A673 (cell line): ENCODE results near the gene FTSJ3. TPM values are rescaled to one million over a fixed set of nuclear protein-coding genes. Genes with fewer than 3 reads are reported as not detected.

Source experiments
- BruUV-seq: library from RNA; stranded (reverse); fragments of 400-500 nt; replicated peaks from 2 replicates; lab custom pipeline; 2021; lab: Mats Ljungman, UMichigan
- CTCF ChIA-PET: fragments of 300-600 bp; sonication (Branson Sonifier 250); formaldehyde crosslinking; loops from one replicate; lab custom pipeline; 2022; ENCODE audit warnings: antibody characterized with exemption; lab: Charles Lee
- POLR2A ChIA-PET: fragments of 300-600 bp; sonication (Branson Sonifier 250); formaldehyde crosslinking; loops from one replicate; lab custom pipeline; 2022; ENCODE audit warnings: antibody characterized with exemption; ENCODE audit not compliant: low non-redundant PET; lab: Charles Lee
- DNase-seq: peaks from one replicate; pipeline ENCODE4 v3.0.0-alpha.2; 2015; ENCODE audit warnings: low spot score
- H3K27ac ChIP-seq: fragments of 200-600 bp; sonication (generic); 2 replicates; pipeline ENCODE4 v1.5.1; 2016; ENCODE audit warnings: mixed run types, low read depth, mild to moderate bottlenecking, mixed read lengths, antibody characterized with exemption, low read length; ENCODE audit not compliant: poor library complexity, severe bottlenecking
- H3K27me3 ChIP-seq: fragments of 200-600 bp; sonication (generic); replicated peaks from 2 replicates; pipeline ENCODE4 v1.6.1; 2017; ENCODE audit warnings: mixed run types, low read depth, mild to moderate bottlenecking, mixed read lengths, antibody characterized with exemption, low read length; ENCODE audit not compliant: insufficient read depth, poor library complexity
- H3K36me3 ChIP-seq: fragments of 200-600 bp; sonication (generic); 2 replicates; pipeline ENCODE4 v1.6.1; 2016; ENCODE audit warnings: mixed run types, mild to moderate bottlenecking, mixed read lengths, antibody characterized with exemption, low read length; ENCODE audit not compliant: insufficient read depth, poor library complexity, severe bottlenecking
- H3K4me1 ChIP-seq: fragments of 200-600 bp; sonication (generic); 2 replicates; pipeline ENCODE4 v1.6.1; 2017; ENCODE audit warnings: mixed run types, mild to moderate bottlenecking, mixed read lengths, antibody characterized with exemption, low read length; ENCODE audit not compliant: insufficient read depth, poor library complexity, severe bottlenecking
- H3K4me3 ChIP-seq: fragments of 200-600 bp; sonication (generic); 2 replicates; pipeline ENCODE4 v1.5.1; 2016; ENCODE audit warnings: low read depth, mixed run types, mild to moderate bottlenecking, mixed read lengths, low read length; ENCODE audit not compliant: poor library complexity, severe bottlenecking
- H3K9me3 ChIP-seq: fragments of 200-600 bp; sonication (generic); 2 replicates; pipeline ENCODE4 v1.6.1; 2016; ENCODE audit warnings: mixed run types, low read depth, mild to moderate bottlenecking, mixed read lengths, antibody characterized with exemption, low read length; ENCODE audit not compliant: poor library complexity, severe bottlenecking
- EZH2 ChIP-seq: fragments of 200-600 bp; sonication (generic); IDR thresholded peaks from 2 replicates; pipeline ENCODE4 v1.6.1; 2017; ENCODE audit warnings: borderline replicate concordance, low read depth, mild to moderate bottlenecking, mixed read lengths, antibody characterized with exemption, low read length; ENCODE audit not compliant: poor library complexity, severe bottlenecking
- intact Hi-C: fragments of 100-400 bp; cut with micrococcal nuclease; formaldehyde crosslinking; loops from one replicate; pipeline ENCODE4 v1.10.0; 2022; ENCODE audit not compliant: unreplicated experiment
- total RNA-seq: library from RNA; stranded (reverse); gene quantifications from 2 replicates; pipeline ENCODE4 v1.2.3, GENCODE V29; 2021
- TF ChIP-seq, protein P1 (sequence below): fragments of 300-800, 200-600 bp; sonication (generic); conservative IDR thresholded peaks from 2 replicates; pipeline ENCODE4 v1.5.1; 2017; ENCODE audit warnings: low read depth, mild to moderate bottlenecking, antibody characterized with exemption, low read length, moderate library complexity, mixed read lengths

The FTSJ3 gene
- total RNA-seq, 1 experiment from 2014 or later: 90.4 TPM

DNA sequence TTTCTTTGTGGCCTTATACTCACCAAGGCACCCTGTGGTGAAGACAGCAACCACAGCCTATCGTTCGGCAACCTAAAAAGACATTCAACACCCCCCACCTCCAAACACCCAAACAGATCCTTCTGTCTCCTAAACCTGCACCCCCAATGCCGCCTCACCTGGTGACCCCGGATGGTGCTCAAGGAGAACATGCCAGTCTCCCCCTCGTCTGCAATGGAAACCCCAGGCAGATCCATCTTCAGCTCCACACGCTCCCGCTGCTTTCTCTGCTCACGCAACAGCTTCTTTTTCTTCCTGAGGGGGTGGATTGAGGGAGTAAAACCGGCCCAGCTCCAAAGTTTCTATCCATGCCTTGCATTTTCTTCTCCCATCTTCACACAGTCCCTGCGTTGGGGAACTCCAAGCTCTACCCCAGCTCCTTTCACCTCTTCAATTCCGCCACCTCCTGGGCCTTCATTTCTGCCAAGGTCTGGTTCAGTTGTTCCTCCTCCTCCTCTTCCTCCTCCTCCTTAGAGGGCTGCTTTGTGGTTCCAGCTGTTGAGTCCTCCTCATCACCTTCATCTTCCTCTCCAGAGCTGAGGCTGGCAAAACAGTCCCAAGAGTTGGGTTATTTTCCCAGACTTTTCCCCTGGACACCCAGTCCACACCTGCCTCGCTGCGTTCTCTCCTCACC, 3.7 kb downstream of the FTSJ3 start:
- ChIA-PET CTCF (no interaction called here), POLR2A (no interaction called here)
- BruUV-seq: no TSS peak
- intact Hi-C loops: no loop called here
- H3K27me3 ChIP-seq: no peaks in the 10 kb centered on the region
- no peak overlapping the region for H3K27ac ChIP-seq
- H3K9me3 ChIP-seq: no peaks in the 10 kb centered on the region
- DNase-seq: no peak
- TF ChIP-seq, protein P1, sequence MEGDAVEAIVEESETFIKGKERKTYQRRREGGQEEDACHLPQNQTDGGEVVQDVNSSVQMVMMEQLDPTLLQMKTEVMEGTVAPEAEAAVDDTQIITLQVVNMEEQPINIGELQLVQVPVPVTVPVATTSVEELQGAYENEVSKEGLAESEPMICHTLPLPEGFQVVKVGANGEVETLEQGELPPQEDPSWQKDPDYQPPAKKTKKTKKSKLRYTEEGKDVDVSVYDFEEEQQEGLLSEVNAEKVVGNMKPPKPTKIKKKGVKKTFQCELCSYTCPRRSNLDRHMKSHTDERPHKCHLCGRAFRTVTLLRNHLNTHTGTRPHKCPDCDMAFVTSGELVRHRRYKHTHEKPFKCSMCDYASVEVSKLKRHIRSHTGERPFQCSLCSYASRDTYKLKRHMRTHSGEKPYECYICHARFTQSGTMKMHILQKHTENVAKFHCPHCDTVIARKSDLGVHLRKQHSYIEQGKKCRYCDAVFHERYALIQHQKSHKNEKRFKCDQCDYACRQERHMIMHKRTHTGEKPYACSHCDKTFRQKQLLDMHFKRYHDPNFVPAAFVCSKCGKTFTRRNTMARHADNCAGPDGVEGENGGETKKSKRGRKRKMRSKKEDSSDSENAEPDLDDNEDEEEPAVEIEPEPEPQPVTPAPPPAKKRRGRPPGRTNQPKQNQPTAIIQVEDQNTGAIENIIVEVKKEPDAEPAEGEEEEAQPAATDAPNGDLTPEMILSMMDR: no peak
- TF ChIP-seq EZH2: no peak
- no peak overlapping the region for H3K4me3 ChIP-seq
- peaks cover 7% of the 10 kb centered on the region for H3K4me1 ChIP-seq
- peaks cover 71% of the 10 kb centered on the region for H3K36me3 ChIP-seq

DNA sequence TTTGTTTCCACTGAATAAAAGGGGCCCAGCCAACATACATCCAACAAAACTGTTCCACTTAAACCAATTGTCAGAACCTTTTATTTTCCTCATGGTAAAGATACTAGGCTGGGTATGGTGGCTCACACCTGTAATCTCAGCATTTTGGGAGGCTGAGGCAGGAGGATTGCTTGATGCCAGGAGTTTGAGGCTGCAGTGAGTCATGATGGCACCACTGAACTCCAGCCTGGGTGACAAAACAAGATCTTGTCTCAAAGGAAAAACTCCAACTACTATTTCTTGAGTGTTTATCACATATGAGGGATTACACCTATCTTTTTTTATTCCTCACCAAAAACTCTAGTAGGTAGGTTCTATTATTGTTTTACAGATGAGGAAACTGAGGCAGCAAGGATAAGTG, 4.9 kb downstream of the FTSJ3 start:
- BruUV-seq: no TSS peak
- H3K27ac ChIP-seq: no peak overlapping the region
- CTCF ChIA-PET: no interaction called here
- H3K4me3 ChIP-seq: no peak overlapping the region
- TF ChIP-seq, protein P1: no peak
- TF ChIP-seq EZH2: no peak
- H3K36me3 ChIP-seq: peaks cover 81% of the 10 kb centered on the region
- H3K4me1 ChIP-seq: no peaks in the 10 kb centered on the region
- H3K27me3 ChIP-seq: no peaks in the 10 kb centered on the region
- no peaks in the 10 kb centered on the region for H3K9me3 ChIP-seq
- intact Hi-C loops: no loop called here
- no peak for DNase-seq
- POLR2A ChIA-PET: no interaction called here

DNA sequence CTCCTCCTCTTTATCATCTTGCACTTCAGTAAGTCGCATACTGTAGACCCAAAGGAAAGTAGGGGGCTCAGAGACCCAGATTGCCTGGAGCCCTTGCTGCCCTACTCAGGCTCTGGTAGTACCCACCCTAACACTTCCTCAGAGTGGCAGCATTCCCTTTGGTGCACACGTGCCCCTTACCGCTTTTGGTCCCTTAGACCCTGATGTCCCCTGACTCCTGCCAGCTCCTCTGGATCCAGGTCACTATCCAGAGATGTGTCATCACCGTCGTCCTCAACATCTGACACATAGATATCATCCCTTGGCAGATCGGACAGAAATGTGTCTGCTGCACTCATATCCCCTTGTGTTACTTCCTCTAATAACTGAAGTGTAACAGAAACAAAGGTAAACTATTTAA, 5.7 kb downstream of the FTSJ3 start:
- H3K27me3 ChIP-seq: no peaks in the 10 kb centered on the region
- ChIA-PET CTCF (no interaction called here), POLR2A (no interaction called here)
- no peaks in the 10 kb centered on the region for H3K9me3 ChIP-seq
- intact Hi-C loops: no loop called here
- no peak overlapping the region for H3K4me3 ChIP-seq
- H3K4me1 ChIP-seq: no peaks in the 10 kb centered on the region
- no peak for DNase-seq
- TF ChIP-seq, protein P1: no peak
- TF ChIP-seq EZH2: no peak
- BruUV-seq: no TSS peak
- peaks cover 88% of the 10 kb centered on the region for H3K36me3 ChIP-seq
- no peak overlapping the region for H3K27ac ChIP-seq
